WTC11 (cell line): ENCODE measurements around the gene AIFM1. TPM values are rescaled to one million over a fixed set of nuclear protein-coding genes. Genes with fewer than 3 reads are reported as not detected.

Experiments used
- ATAC-seq: fragments of 200-7000 bp; cut with Tn5 transposase; 2 replicates; pipeline ENCODE4 v1.10.0; 2021; ENCODE audit warnings: mild to moderate bottlenecking, moderate library complexity
- CTCF ChIA-PET: fragments of 300-600 bp; sonication (Branson Sonifier 250); formaldehyde crosslinking; loops from one replicate; lab custom pipeline; 2021; ENCODE audit warnings: antibody characterized with exemption; lab: Charles Lee
- POLR2A ChIA-PET: fragments of 350-600 bp; sonication (Branson Sonifier 250); formaldehyde crosslinking; loops from one replicate; lab custom pipeline; 2021; ENCODE audit warnings: antibody characterized with exemption; lab: Charles Lee
- DNase-seq: peaks from one replicate; pipeline ENCODE4 v3.0.0; 2021; ENCODE audit warnings: low spot score
- H3K27ac Mint-ChIP-seq: 2 replicates; pipeline ENCODE4 v1.8.0; 2021; ENCODE audit warnings: mixed read lengths
- H3K27me3 Mint-ChIP-seq: 2 replicates; pipeline ENCODE4 v1.8.0; 2021; ENCODE audit warnings: low read depth, mild to moderate bottlenecking, moderate library complexity, mixed read lengths
- H3K36me3 Mint-ChIP-seq: 2 replicates; pipeline ENCODE4 v1.8.0; 2021; ENCODE audit warnings: mixed read lengths
- H3K4me1 Mint-ChIP-seq: 2 replicates; pipeline ENCODE4 v1.8.0; 2022; ENCODE audit warnings: mixed read lengths
- H3K4me3 Mint-ChIP-seq: 2 replicates; pipeline ENCODE4 v1.8.0; 2021; ENCODE audit warnings: mild to moderate bottlenecking, moderate library complexity, mixed read lengths
- H3K9me3 Mint-ChIP-seq: 2 replicates; pipeline ENCODE4 v1.8.0; 2021; ENCODE audit warnings: mixed read lengths
- AR ChIP-seq: fragments of 250-450 bp; sonication (Bioruptor Pico); IDR thresholded peaks from 2 replicates; pipeline ENCODE4 v1.9.0; 2021; ENCODE audit warnings: mild to moderate bottlenecking
- ATF1 ChIP-seq: sonication (generic); formaldehyde crosslinking; IDR thresholded peaks from 2 replicates; pipeline ENCODE4 v1.8.1; 2023; ENCODE audit warnings: mild to moderate bottlenecking, moderate library complexity, missing genetic modification reagents
- ATF3 ChIP-seq: sonication (generic); formaldehyde crosslinking; conservative IDR thresholded peaks from 2 replicates; pipeline ENCODE4 v1.8.1; 2022; ENCODE audit warnings: mild to moderate bottlenecking, missing genetic modification reagents
- CREB1 ChIP-seq: sonication (generic); formaldehyde crosslinking; IDR thresholded peaks from 2 replicates; pipeline ENCODE4 v1.8.0; 2023; ENCODE audit warnings: mild to moderate bottlenecking, missing genetic modification reagents
- CREM ChIP-seq: sonication (generic); formaldehyde crosslinking; IDR thresholded peaks from 2 replicates; pipeline ENCODE4 v1.8.1; 2022; ENCODE audit warnings: mild to moderate bottlenecking, missing genetic modification reagents, moderate library complexity
- E2F4 ChIP-seq: sonication (generic); formaldehyde crosslinking; IDR thresholded peaks from 2 replicates; pipeline ENCODE4 v1.8.1; 2022; ENCODE audit warnings: low read depth, mild to moderate bottlenecking, moderate library complexity, missing genetic modification reagents, borderline replicate concordance
- E2F5 ChIP-seq: sonication (generic); formaldehyde crosslinking; IDR thresholded peaks from 2 replicates; pipeline ENCODE4 v1.8.1; 2022; ENCODE audit warnings: mild to moderate bottlenecking, moderate library complexity, missing genetic modification reagents
- ELF4 ChIP-seq: sonication (generic); formaldehyde crosslinking; IDR thresholded peaks from 2 replicates; pipeline ENCODE4 v1.8.1; 2022; ENCODE audit warnings: low read depth, mild to moderate bottlenecking, moderate library complexity, missing genetic modification reagents
- ETV6 ChIP-seq: sonication (generic); formaldehyde crosslinking; IDR thresholded peaks from 2 replicates; pipeline ENCODE4 v1.8.1; 2022; ENCODE audit warnings: mild to moderate bottlenecking, missing genetic modification reagents
- FOXP1 ChIP-seq: sonication (generic); formaldehyde crosslinking; IDR thresholded peaks from 2 replicates; pipeline ENCODE4 v1.8.0; 2022; ENCODE audit warnings: missing genetic modification reagents, mild to moderate bottlenecking, moderate library complexity, borderline replicate concordance
- IRF1 ChIP-seq: sonication (generic); formaldehyde crosslinking; IDR thresholded peaks from 2 replicates; pipeline ENCODE4 v1.8.0; 2023; ENCODE audit warnings: missing genetic modification reagents
- IRF2 ChIP-seq: sonication (generic); formaldehyde crosslinking; IDR thresholded peaks from 2 replicates; pipeline ENCODE4 v1.8.0; 2022; ENCODE audit warnings: low read depth, missing genetic modification reagents, borderline replicate concordance
- JAZF1 ChIP-seq: fragments of 250-450 bp; sonication (Bioruptor Pico); IDR thresholded peaks from 2 replicates; pipeline ENCODE4 v1.9.0; 2021; ENCODE audit warnings: moderate library complexity, mild to moderate bottlenecking, inconsistent platforms
- NFATC4 ChIP-seq: fragments of 250-450 bp; sonication (Bioruptor Pico); IDR thresholded peaks from 2 replicates; pipeline ENCODE4 v1.9.0; 2021; ENCODE audit warnings: mild to moderate bottlenecking
- NFE2L1 ChIP-seq: sonication (generic); formaldehyde crosslinking; IDR thresholded peaks from 2 replicates; pipeline ENCODE4 v1.8.1; 2023; ENCODE audit warnings: missing genetic modification reagents
- NFYB ChIP-seq: sonication (generic); formaldehyde crosslinking; conservative IDR thresholded peaks from 2 replicates; pipeline ENCODE4 v1.8.0; 2022; ENCODE audit warnings: low read depth, missing genetic modification reagents
- PRRX2 ChIP-seq: fragments of 250-450 bp; sonication (Bioruptor Pico); IDR thresholded peaks from 2 replicates; pipeline ENCODE4 v1.8.0; 2021; ENCODE audit warnings: mild to moderate bottlenecking
- SMAD3 ChIP-seq: sonication (generic); formaldehyde crosslinking; IDR thresholded peaks from 2 replicates; pipeline ENCODE4 v1.8.0; 2022; ENCODE audit warnings: missing genetic modification reagents, mild to moderate bottlenecking, borderline replicate concordance
- ZNF138 ChIP-seq: sonication (generic); formaldehyde crosslinking; conservative IDR thresholded peaks from 2 replicates; pipeline ENCODE4 v1.8.1; 2022; ENCODE audit warnings: mild to moderate bottlenecking, moderate library complexity, missing genetic modification reagents
- ZNF512 ChIP-seq: sonication (generic); formaldehyde crosslinking; IDR thresholded peaks from 2 replicates; pipeline ENCODE4 v1.8.1; 2022; ENCODE audit warnings: missing genetic modification reagents, borderline replicate concordance
- ZSCAN18 ChIP-seq: fragments of 250-450 bp; sonication (Bioruptor Pico); IDR thresholded peaks from 2 replicates; pipeline ENCODE4 v2.1.2; 2022; ENCODE audit warnings: mild to moderate bottlenecking, moderate library complexity
- total RNA-seq: library from RNA; stranded (reverse); gene quantifications from 3 replicates; pipeline ENCODE4 v1.2.3, GENCODE V29; 2021

Gene AIFM1
- total RNA-seq, 1 experiment from 2014 or later = 53.5 TPM

- Mint-ChIP-seq H3K27ac (no peak within 1 kb of the TSS), H3K9me3 (no peaks in the 10 kb centered on the region), H3K36me3 (no peaks in the 10 kb centered on the region), H3K27me3 (peaks cover 56% of the 10 kb centered on the region), H3K4me3 (peak within 1 kb of the TSS; percentile 58), H3K4me1 (peaks cover 14% of the 10 kb centered on the region; the same call in 1 of the 2 replicates)
- TF ChIP-seq ZNF138 (CRISPR knock-in tag) = no peak
- TF ChIP-seq ZNF512 (CRISPR knock-in tag) = no peak
- no peak for TF ChIP-seq IRF2
- no peak for TF ChIP-seq ELF4 (CRISPR knock-in tag)
- TF ChIP-seq ZSCAN18 (CRISPR knock-in tag) = no peak
- no peak for TF ChIP-seq NFATC4
- TF ChIP-seq E2F4 (CRISPR knock-in tag) = no peak
- TF ChIP-seq FOXP1 (CRISPR knock-in tag) = no peak
- no peak for TF ChIP-seq PRRX2
- no peak for TF ChIP-seq ATF3 (CRISPR knock-in tag)
- TF ChIP-seq ATF1 = no peak
- no peak for TF ChIP-seq E2F5
- TF ChIP-seq NFYB (CRISPR knock-in tag) = no peak
- ChIA-PET POLR2A (no interaction called here), CTCF (interaction anchor here (1.0 to 1.7 kb wide), 3 partner anchors 11 to 50 kb away, joined by 4 to 6 read pairs (median 5); no protein-coding TSS in a partner anchor)
- DNase-seq (peak; percentile 17), ATAC-seq (peak; percentile 8; the same call in 1 of the 2 replicates)
Observed at GRCh38 chrX:130110379-130111219, 55.0 kb downstream of the AIFM1 start, which contains the start of gene ELF4. TSS of gene ELF4 (minus strand) at chrX:130110497. CDS start at chrX:130081330, 29,167 bp downstream.

- H3K4me3 Mint-ChIP-seq = peak overlapping the region; percentile 52
- peaks cover 55% of the 10 kb centered on the region for H3K27me3 Mint-ChIP-seq
- 0 out of 2 replicates have a peak, but pooled peaks have one; percentile 11 for ATAC-seq
- H3K27ac Mint-ChIP-seq = no peak overlapping the region
- peak; percentile 23 for DNase-seq
- H3K4me1 Mint-ChIP-seq = peaks cover 14% of the 10 kb centered on the region; the same call in 1 of the 2 replicates
- H3K36me3 Mint-ChIP-seq = no peaks in the 10 kb centered on the region
- POLR2A ChIA-PET = no interaction called here
- no peak for TF ChIP-seq AR (CRISPR knock-in tag)
- TF ChIP-seq ETV6 (CRISPR knock-in tag) = no peak
- TF ChIP-seq CREM (CRISPR knock-in tag) = no peak
- TF ChIP-seq NFE2L1 (CRISPR knock-in tag) = no peak
- TF ChIP-seq IRF1 (CRISPR knock-in tag) = no peak
- no peak for TF ChIP-seq JAZF1
- TF ChIP-seq CREB1 (CRISPR knock-in tag) = no peak
- no peak for TF ChIP-seq ZSCAN18 (CRISPR knock-in tag)
- no peak for TF ChIP-seq SMAD3
- TF ChIP-seq, all 79 proteins: peak for 0
- CTCF ChIA-PET = interaction anchor here (1.0 to 3.9 kb wide), 8 partner anchors 7 to 49 kb away, joined by 4 to 13 read pairs (median 6); no protein-coding TSS in a partner anchor
- no peaks in the 10 kb centered on the region for H3K9me3 Mint-ChIP-seq
Observed at GRCh38 chrX:130109429-130110378, 55.9 kb downstream of the AIFM1 start.
